ENCODE measurements around the gene RHOG. TPM values are rescaled to one million over a fixed set of nuclear protein-coding genes. Genes with fewer than 3 reads are reported as not detected.

RHOG gene
- total RNA-seq, 1 donor from 2014 or later = 5.5 TPM

- peak overlapping the region; percentile 80 for H3K4me3 ChIP-seq (ENCODE audit: low read depth, low read length)
- no peaks in the 10 kb centered on the region for H3K36me3 ChIP-seq (ENCODE audit: control insufficient read depth, insufficient read depth, low read length)
- FAIRE-seq (no peak), DNase-seq (ENCODE audit: low read depth) (no peak)
- no peak for TF ChIP-seq CTCF (IDR thresholded peaks at IDR 0.05; ENCODE audit: insufficient read depth, low read length, severe bottlenecking)
- no peaks in the 10 kb centered on the region for H3K27me3 ChIP-seq (ENCODE audit: control insufficient read depth, insufficient read depth, low read length)
These were observed 16.2 kb upstream of the RHOG start for GRCh38 chr11:3856856-3857553.

- H3K27me3 ChIP-seq (ENCODE audit: control insufficient read depth, insufficient read depth, low read length) = no peaks in the 10 kb centered on the region
- FAIRE-seq (no peak), DNase-seq (ENCODE audit: low read depth) (no peak)
- peak overlapping the region; percentile 80 for H3K4me3 ChIP-seq (ENCODE audit: low read depth, low read length)
- no peaks in the 10 kb centered on the region for H3K36me3 ChIP-seq (ENCODE audit: control insufficient read depth, insufficient read depth, low read length)
- no peak for TF ChIP-seq CTCF (IDR thresholded peaks at IDR 0.05; ENCODE audit: insufficient read depth, low read length, severe bottlenecking)
These were observed 15.2 kb upstream of the RHOG start for GRCh38 chr11:3855808-3856491.

GRCh38 chr11:3854977-3855807, 14.4 kb upstream of the RHOG start, which contains the start of gene STIM1:
STIM1 (plus strand) TSS chr11:3855664; CDS start chr11:3856271, 607 bp downstream.
- peak; percentile 91 for TF ChIP-seq CTCF (IDR thresholded peaks at IDR 0.05; ENCODE audit: insufficient read depth, low read length, severe bottlenecking)
- FAIRE-seq = no peak
- Histone ChIP-seq H3K36me3 (ENCODE audit: control insufficient read depth, insufficient read depth, low read length) (no peaks in the 10 kb centered on the region), H3K27me3 (ENCODE audit: control insufficient read depth, insufficient read depth, low read length) (no peaks in the 10 kb centered on the region), H3K4me3 (ENCODE audit: low read depth, low read length) (peak within 1 kb of the TSS; percentile 80)
- peak; percentile 81 for DNase-seq (ENCODE audit: low read depth)

GRCh38 chr11:3854660-3854976, 13.9 kb upstream of the RHOG start:
- no peak for DNase-seq (ENCODE audit: low read depth)
- FAIRE-seq = no peak
- Histone ChIP-seq H3K27me3 (ENCODE audit: control insufficient read depth, insufficient read depth, low read length) (no peaks in the 10 kb centered on the region), H3K4me3 (ENCODE audit: low read depth, low read length) (peak overlapping the region; percentile 80), H3K36me3 (ENCODE audit: control insufficient read depth, insufficient read depth, low read length) (no peaks in the 10 kb centered on the region)
- no peak for TF ChIP-seq CTCF (IDR thresholded peaks at IDR 0.05; ENCODE audit: insufficient read depth, low read length, severe bottlenecking)

GRCh38 chr11:3853899-3854659, 13.3 kb upstream of the RHOG start:
- H3K27me3 ChIP-seq (ENCODE audit: control insufficient read depth, insufficient read depth, low read length) = no peaks in the 10 kb centered on the region
- no peak for TF ChIP-seq CTCF (IDR thresholded peaks at IDR 0.05; ENCODE audit: insufficient read depth, low read length, severe bottlenecking)
- no peak overlapping the region for H3K4me3 ChIP-seq (ENCODE audit: low read depth, low read length)
- H3K36me3 ChIP-seq (ENCODE audit: control insufficient read depth, insufficient read depth, low read length) = no peaks in the 10 kb centered on the region
- DNase-seq (ENCODE audit: low read depth) (peak; percentile 51), FAIRE-seq (no peak)

All from bronchial epithelial cell (primary cell).